ENCODE data around the gene COQ8B.

COQ8B gene

GRCh38 chr19:40704491-40705361 lies 12.0 kb downstream of the COQ8B start:
- TF ChIP-seq JUND (IDR thresholded peaks at IDR 0.05; ENCODE audit: low read depth): no peak
- in situ Hi-C loops (cut with HindIII; ENCODE audit: low pct_unique_long_range_greater_than_20kb, low sequenced_read_pairs): no loop called here
- DNase-seq (ENCODE audit: low read depth in 1 of 2, low spot score in 1 of 2): no peak

DNA sequence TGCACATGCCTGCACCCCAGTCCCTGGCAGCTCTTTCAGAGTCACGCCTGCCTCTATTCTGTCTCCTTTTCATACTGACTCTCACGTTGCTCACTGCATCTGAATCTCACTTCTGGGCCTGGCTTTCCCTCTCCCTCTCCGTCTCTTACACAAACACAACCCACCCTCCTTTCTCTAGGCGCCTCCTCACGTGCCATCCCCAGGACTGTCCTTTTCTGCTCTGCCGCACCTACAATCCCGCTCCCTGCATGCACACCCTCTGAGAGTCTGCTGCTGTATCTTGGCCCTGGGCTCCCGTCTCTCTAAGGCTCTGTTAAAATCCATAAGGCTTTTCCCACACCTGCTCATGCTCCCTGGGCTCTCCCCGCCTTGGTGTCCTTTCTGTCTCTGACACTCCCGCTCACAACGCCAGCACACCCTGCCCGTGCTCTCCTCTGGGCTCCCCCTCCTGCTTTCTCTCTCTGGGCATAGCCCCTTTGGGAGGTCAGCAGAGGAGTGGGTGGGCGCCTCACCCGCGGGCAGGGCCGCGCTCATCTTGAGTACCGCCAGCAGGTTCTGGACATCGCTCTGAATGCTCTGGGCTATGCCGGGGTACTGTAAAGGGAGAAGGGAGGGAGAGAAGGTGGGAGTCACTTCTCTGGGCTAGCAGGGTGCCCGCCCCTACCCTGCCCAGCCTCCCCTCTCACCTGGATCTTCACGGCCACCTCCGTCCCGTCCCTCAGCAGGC lies 13.5 kb downstream of the COQ8B start:
- DNase-seq (ENCODE audit: low read depth in 1 of 2, low spot score in 1 of 2): no peak
- in situ Hi-C loops (cut with HindIII; ENCODE audit: low pct_unique_long_range_greater_than_20kb, low sequenced_read_pairs): no loop called here
- no peak for TF ChIP-seq JUND (IDR thresholded peaks at IDR 0.05; ENCODE audit: low read depth)

DNA sequence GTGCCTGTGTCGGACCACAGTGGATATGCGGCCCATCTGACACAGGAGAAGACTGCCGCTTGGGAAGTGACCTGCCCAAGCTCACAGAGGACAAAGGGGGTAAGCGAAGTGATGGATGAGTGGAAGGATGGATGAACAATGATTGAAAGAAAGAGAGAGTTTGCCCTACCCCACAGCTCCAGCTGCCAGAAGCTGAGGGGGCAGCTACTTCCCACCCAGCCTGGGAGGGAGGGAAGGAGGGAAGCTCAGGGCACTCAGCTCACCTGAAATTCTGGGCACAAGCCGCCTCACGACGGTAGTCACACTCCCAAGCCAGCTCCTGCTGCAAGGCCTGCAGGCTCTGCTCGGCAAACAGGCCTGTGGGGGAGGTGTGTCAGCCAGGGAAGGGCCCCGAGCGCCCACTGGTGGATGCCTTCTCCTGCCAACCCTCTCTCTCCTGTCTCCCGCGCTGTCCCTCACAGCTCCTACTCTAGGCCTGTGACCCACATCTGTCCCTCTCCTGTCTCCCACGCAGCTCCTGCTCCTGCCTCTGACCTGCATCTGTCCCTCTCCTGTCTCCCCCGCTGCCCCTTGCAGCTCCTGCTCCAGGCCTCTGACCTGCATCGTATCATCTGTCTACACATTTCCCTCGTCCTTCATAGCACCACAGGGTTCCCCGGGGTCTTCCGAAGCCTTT lies 14.2 kb downstream of the COQ8B start:
- in situ Hi-C loops (cut with HindIII; ENCODE audit: low pct_unique_long_range_greater_than_20kb, low sequenced_read_pairs): no loop called here
- DNase-seq (ENCODE audit: low read depth in 1 of 2, low spot score in 1 of 2): peak in 1 of 2 experiments; percentile 60
- TF ChIP-seq JUND (IDR thresholded peaks at IDR 0.05; ENCODE audit: low read depth): no peak

DNA sequence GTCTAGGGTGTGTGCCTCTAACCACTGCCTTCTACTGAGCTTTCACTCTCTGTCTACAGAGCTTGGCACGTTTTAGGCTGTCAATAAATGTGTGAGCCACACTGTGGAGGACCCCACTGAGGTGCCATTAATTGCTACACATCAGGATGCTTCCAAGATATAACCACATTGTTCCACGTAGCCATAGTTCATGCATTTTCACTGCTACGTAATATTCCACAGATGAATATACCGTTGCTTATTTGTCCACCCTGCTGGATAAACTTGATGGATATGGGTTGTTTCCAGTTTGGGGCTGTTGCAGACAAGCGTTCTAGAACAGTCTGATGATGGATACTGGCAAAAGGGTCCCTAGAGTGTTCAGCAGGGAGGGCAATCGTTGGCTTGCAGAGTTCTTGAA lies 14.9 kb downstream of the COQ8B start:
- no peak for DNase-seq (ENCODE audit: low read depth in 1 of 2, low spot score in 1 of 2)
- in situ Hi-C loops (cut with HindIII; ENCODE audit: low pct_unique_long_range_greater_than_20kb, low sequenced_read_pairs): no loop called here
- TF ChIP-seq JUND (IDR thresholded peaks at IDR 0.05; ENCODE audit: low read depth): no peak

DNA sequence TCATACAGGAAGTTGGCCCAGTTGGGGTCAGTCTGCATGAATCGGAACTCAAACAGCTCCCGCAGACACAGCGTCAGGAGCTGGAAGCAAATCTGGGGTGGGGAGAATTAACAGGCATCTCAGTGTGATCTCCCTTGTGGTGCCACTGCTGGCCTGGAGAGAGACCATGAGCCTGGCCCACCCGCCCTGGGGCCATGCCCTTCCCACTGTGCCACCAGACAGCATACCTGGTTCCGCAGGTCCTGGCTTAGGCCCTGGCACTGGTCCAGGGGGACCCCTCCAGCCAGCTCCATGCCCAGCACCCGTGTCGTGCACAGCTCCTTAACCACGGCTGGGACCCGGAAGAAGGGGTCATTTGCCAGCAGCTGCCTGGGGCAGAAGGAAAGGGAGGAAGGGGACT lies 16.6 kb downstream of the COQ8B start:
- TF ChIP-seq JUND (IDR thresholded peaks at IDR 0.05; ENCODE audit: low read depth): no peak
- no peak for DNase-seq (ENCODE audit: low read depth in 1 of 2, low spot score in 1 of 2)

DNA sequence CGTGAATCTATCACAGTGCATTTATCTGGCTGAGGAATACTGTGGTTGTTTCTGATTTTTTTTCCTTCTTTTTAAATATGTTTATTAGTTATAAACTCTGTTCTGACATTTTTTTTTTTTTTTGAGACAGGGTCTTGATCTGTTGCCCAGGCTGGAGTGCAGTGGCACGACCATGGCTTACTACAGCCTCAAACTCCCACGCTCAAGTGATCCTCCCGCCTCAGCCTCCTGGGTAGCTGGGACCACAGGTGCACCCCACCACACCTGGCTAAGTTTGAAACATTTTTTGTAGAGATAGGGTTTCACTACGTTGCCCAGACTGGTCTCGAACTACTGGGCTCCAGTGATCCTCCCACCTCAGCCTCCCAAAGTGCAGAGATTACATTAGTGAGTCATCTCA lies 19.7 kb downstream of the COQ8B start:
- in situ Hi-C loops (cut with HindIII; ENCODE audit: low pct_unique_long_range_greater_than_20kb, low sequenced_read_pairs): no loop called here
- TF ChIP-seq JUND (IDR thresholded peaks at IDR 0.05; ENCODE audit: low read depth): no peak
- DNase-seq (ENCODE audit: low read depth in 1 of 2, low spot score in 1 of 2): no peak

More for the DNA sequence above, 16.6 kb downstream of the COQ8B start:
- in situ Hi-C loops (cut with HindIII; ENCODE audit: low pct_unique_long_range_greater_than_20kb, low sequenced_read_pairs): no loop called here

DNA sequence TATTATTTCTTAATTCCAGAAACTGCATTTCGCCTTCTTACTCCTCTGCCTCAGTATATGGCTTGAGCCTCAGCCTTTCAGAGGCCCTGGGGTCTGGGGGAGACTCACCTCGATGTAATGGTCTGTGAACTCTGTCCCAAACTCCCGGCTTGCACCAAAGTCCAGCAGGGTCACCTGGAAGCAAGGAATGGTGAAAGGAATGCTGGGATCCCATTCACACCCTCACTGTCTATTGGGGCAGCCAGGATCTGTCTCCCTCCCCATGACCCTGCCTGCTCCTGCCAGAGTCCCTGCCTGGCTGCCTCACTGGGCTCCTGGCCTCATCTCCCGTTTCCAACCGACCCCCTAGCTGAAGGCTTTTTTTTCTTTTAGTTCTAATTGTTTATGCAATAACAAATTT lies 20.8 kb downstream of the COQ8B start:
- no peak for TF ChIP-seq JUND (IDR thresholded peaks at IDR 0.05; ENCODE audit: low read depth)
- no peak for DNase-seq (ENCODE audit: low read depth in 1 of 2, low spot score in 1 of 2)
- in situ Hi-C loops (cut with HindIII; ENCODE audit: low pct_unique_long_range_greater_than_20kb, low sequenced_read_pairs): no loop called here

- no peak for TF ChIP-seq JUND (IDR thresholded peaks at IDR 0.05; ENCODE audit: low read depth)
- DNase-seq (ENCODE audit: low read depth in 1 of 2, low spot score in 1 of 2): no peak
- in situ Hi-C loops (cut with HindIII; ENCODE audit: low pct_unique_long_range_greater_than_20kb, low sequenced_read_pairs): no loop called here
Measured at GRCh38 chr19:40693896-40694295, 22.8 kb downstream of the COQ8B start.

DNA sequence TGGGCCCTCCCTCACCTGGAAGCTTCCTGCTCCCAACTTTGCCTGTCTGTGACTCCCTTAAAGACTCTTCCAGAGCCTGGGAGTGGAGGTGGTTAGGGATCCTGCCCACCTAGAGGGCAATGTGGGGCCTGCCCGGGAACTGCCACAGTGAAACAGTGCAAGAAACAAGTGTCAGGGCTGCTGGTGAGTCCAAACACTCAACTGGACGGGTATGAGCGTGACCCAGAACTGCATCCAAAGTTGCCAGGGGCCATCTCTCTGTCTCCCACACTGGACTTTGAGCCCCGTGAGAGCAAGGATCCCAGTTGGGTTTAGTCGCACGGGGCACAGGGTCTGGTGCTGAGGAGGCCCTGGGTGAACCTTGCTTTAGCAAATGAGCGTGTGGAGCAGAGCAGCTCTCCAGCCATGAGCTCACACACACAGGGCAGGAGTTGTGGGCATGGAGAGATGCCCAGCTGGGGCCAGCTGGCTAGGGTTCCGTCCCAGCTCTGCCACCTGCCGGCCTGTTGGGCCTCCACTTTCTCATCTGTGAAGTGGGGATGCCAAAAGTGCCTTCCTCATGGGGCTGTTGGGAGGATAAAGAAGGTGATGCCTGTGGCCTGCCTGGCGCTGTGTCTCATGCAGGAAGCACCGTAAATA lies 23.4 kb downstream of the COQ8B start:
- in situ Hi-C loops (cut with HindIII; ENCODE audit: low pct_unique_long_range_greater_than_20kb, low sequenced_read_pairs): no loop called here
- DNase-seq (ENCODE audit: low read depth in 1 of 2, low spot score in 1 of 2): no peak
- no peak for TF ChIP-seq JUND (IDR thresholded peaks at IDR 0.05; ENCODE audit: low read depth)

- in situ Hi-C loops (cut with HindIII; ENCODE audit: low pct_unique_long_range_greater_than_20kb, low sequenced_read_pairs): no loop called here
- TF ChIP-seq JUND (IDR thresholded peaks at IDR 0.05; ENCODE audit: low read depth): no peak
- DNase-seq (ENCODE audit: low read depth in 1 of 2, low spot score in 1 of 2): no peak
Measured at GRCh38 chr19:40692212-40692551, 24.5 kb downstream of the COQ8B start.

GRCh38 chr19:40691421-40692211 lies 25.1 kb downstream of the COQ8B start:
- no peak for DNase-seq (ENCODE audit: low read depth in 1 of 2, low spot score in 1 of 2)
- in situ Hi-C loops (cut with HindIII; ENCODE audit: low pct_unique_long_range_greater_than_20kb, low sequenced_read_pairs): no loop called here
- no peak for TF ChIP-seq JUND (IDR thresholded peaks at IDR 0.05; ENCODE audit: low read depth)

Data from T47D (cell line).